Calu3 (cell line): Measurements from ENCODE around the gene TMEM179B. TPM values are rescaled to one million over a fixed set of nuclear protein-coding genes. Genes with fewer than 3 reads are reported as not detected.
A peak's percentile ranks its signal among the peaks of the same experiment; 100 is the strongest.
"Not testable (repeated sequence)": the region's sequence is repeated elsewhere in the genome, so short reads cannot be mapped to it uniquely, and the experiment has no call there.

ENCODE experiments used
- Bru-seq: library from RNA; stranded (reverse); fragments of 400-500 nt; gene quantifications from one replicate; lab custom pipeline; 2021; lab: Mats Ljungman, UMichigan
- BruChase-seq, 2 experiments: library from RNA; stranded (reverse); fragments of 400-500 nt; gene quantifications; one replicate each; lab custom pipeline; 2021; lab: Mats Ljungman, UMichigan
- BruUV-seq: library from RNA; stranded (reverse); fragments of 400-500 nt; replicated peaks from 2 replicates; lab custom pipeline; 2021; lab: Mats Ljungman, UMichigan
- CTCF ChIA-PET: fragments of 300-600 bp; sonication (Branson Sonifier 250); formaldehyde crosslinking; loops from one replicate; lab custom pipeline; 2022; ENCODE audit warnings: antibody characterized with exemption; lab: Charles Lee
- DNase-seq: peaks from one replicate; pipeline ENCODE4 v3.0.0; 2022
- H3K27ac Mint-ChIP-seq: one replicate; pipeline ENCODE4 v1.8.0; 2022; ENCODE audit warnings: mixed read lengths; ENCODE audit not compliant: unreplicated experiment
- H3K27me3 Mint-ChIP-seq: one replicate; pipeline ENCODE4 v1.8.0; 2022; ENCODE audit warnings: mixed read lengths; ENCODE audit not compliant: unreplicated experiment
- H3K36me3 Mint-ChIP-seq: one replicate; pipeline ENCODE4 v1.8.0; 2022; ENCODE audit warnings: mild to moderate bottlenecking, moderate library complexity, mixed read lengths; ENCODE audit not compliant: insufficient read depth, unreplicated experiment
- H3K4me1 Mint-ChIP-seq: one replicate; pipeline ENCODE4 v1.8.0; 2022; ENCODE audit warnings: mild to moderate bottlenecking, low read depth, mixed read lengths; ENCODE audit not compliant: unreplicated experiment
- H3K4me3 Mint-ChIP-seq: one replicate; pipeline ENCODE4 v1.8.0; 2022; ENCODE audit warnings: mild to moderate bottlenecking, low read depth, moderate library complexity, mixed read lengths; ENCODE audit not compliant: unreplicated experiment
- H3K9me3 Mint-ChIP-seq: one replicate; pipeline ENCODE4 v1.8.0; 2022; ENCODE audit warnings: low read depth, mixed read lengths; ENCODE audit not compliant: unreplicated experiment
- CTCF ChIP-seq: fragments of 200-600 bp; IDR thresholded peaks from one replicate; pipeline ENCODE4 v1.8.0; 2022; ENCODE audit warnings: antibody characterized with exemption; ENCODE audit not compliant: unreplicated experiment
- intact Hi-C: fragments of 100-400 bp; cut with micrococcal nuclease; formaldehyde crosslinking; loops from one replicate; pipeline ENCODE4 v1.10.0; 2022; ENCODE audit not compliant: unreplicated experiment
- long read RNA-seq: library from polyadenylated mRNA; stranded (forward); transcript quantifications from one replicate; pipeline ENCODE4 v2.0.0, GENCODE V29; 2022
- total RNA-seq: library from RNA; stranded (reverse); gene quantifications from 2 replicates; pipeline ENCODE4 v1.2.3, GENCODE V29; 2022

TMEM179B gene
- total RNA-seq (65.6 and 72.3 TPM in 2 replicates), Bru-seq, nascent RNA (percentile 78 among the genes with signal in this experiment), BruChase-seq, experiment 1, labeled RNA remaining after a 6-hour chase (percentile 84 among the genes with signal in this experiment), BruChase-seq, experiment 2, labeled RNA remaining after a 2-hour chase (percentile 72 among the genes with signal in this experiment)
- long read RNA-seq, transcript TMEM179B-201 (5 exons, 1,023 nt): major isoform, 154 of 183 reads
- long read RNA-seq, transcript TMEM179B-205 (4 exons, 797 nt): minor isoform, 6 of 183 reads
- long read RNA-seq, partial matches to known transcripts: 8 of 183 reads
- long read RNA-seq, other reads (novel, unspliced or antisense): 15 of 183 reads

GRCh38 chr11:62787005-62787759 lies at the start of gene TMEM179B:
Gene TMEM179B, plus strand, starts transcription at chr11:62787402. Its CDS starts 30 bp downstream, at chr11:62787432.
- peak; percentile 23 for TF ChIP-seq CTCF
- H3K27me3 Mint-ChIP-seq: no peaks in the 10 kb centered on the region
- BruUV-seq: no TSS peak
- peaks cover 63% of the 10 kb centered on the region for H3K36me3 Mint-ChIP-seq
- intact Hi-C loops: loop anchor here (5.0 kb wide), 1 partner anchor 90 kb away; no protein-coding TSS in a partner anchor
- no peaks in the 10 kb centered on the region for H3K9me3 Mint-ChIP-seq
- peak; percentile 98 for DNase-seq
- H3K4me1 Mint-ChIP-seq: peaks cover 24% of the 10 kb centered on the region
- H3K4me3 Mint-ChIP-seq: peak within 1 kb of the TSS; percentile 96
- CTCF ChIA-PET: interaction anchor here (0.5 to 3.1 kb wide), 21 partner anchors 11 to 166 kb away, joined by 3 to 16 read pairs (median 4); partner anchors contain the start of genes B3GAT3, HNRNPUL2, POLR2G and SLC3A2
- H3K27ac Mint-ChIP-seq: peak within 1 kb of the TSS; percentile 93

- CTCF ChIA-PET: no interaction called here
- no peak for TF ChIP-seq CTCF
- H3K27me3 Mint-ChIP-seq: no peaks in the 10 kb centered on the region
- H3K4me3 Mint-ChIP-seq: no peak overlapping the region
- DNase-seq: no peak
- H3K36me3 Mint-ChIP-seq: peaks cover 6% of the 10 kb centered on the region
- intact Hi-C loops: no loop called here
- BruUV-seq: no TSS peak
- H3K9me3 Mint-ChIP-seq: no peaks in the 10 kb centered on the region
- no peaks in the 10 kb centered on the region for H3K4me1 Mint-ChIP-seq
- no peak overlapping the region for H3K27ac Mint-ChIP-seq
Observed at GRCh38 chr11:62747475-62748160, 39.6 kb upstream of the TMEM179B start.

- H3K27me3 Mint-ChIP-seq, DNase-seq, H3K9me3 Mint-ChIP-seq, H3K4me1 Mint-ChIP-seq, H3K4me3 Mint-ChIP-seq, H3K27ac Mint-ChIP-seq, BruUV-seq, intact Hi-C loops: not testable (repeated sequence)
- H3K36me3 Mint-ChIP-seq: peaks cover 18% of the 10 kb centered on the region
- CTCF ChIA-PET: interaction anchor here (0.6 kb wide), 1 partner anchor 75 kb away, joined by 3 read pairs; no protein-coding TSS in a partner anchor
Observed at GRCh38 chr11:62749931-62750330, 37.3 kb upstream of the TMEM179B start.

- Mint-ChIP-seq H3K27ac (no peak overlapping the region), H3K4me1 (no peaks in the 10 kb centered on the region), H3K9me3 (no peaks in the 10 kb centered on the region), H3K36me3 (peaks cover 18% of the 10 kb centered on the region), H3K4me3 (no peak overlapping the region), H3K27me3 (no peaks in the 10 kb centered on the region)
- no TSS peak for BruUV-seq
- no peak for TF ChIP-seq CTCF
- intact Hi-C loops: no loop called here
- no peak for DNase-seq
- CTCF ChIA-PET: no interaction called here
Observed at GRCh38 chr11:62752177-62752785, 34.9 kb upstream of the TMEM179B start.
